OCI-LY1 (cell line): ENCODE measurements around the gene E2F3.

Source experiments
- H2AFZ ChIP-seq: fragments of 200-600 bp; sonication (generic), shearing (Covaris generic); 2 replicates; pipeline ENCODE4 v1.6.0; 2014; ENCODE audit warnings: antibody characterized with exemption, mild to moderate bottlenecking, low read length
- H3F3A ChIP-seq: fragments of 200-600 bp; sonication (generic), shearing (Covaris generic); 2 replicates; pipeline ENCODE4 v1.6.0; 2014; ENCODE audit warnings: mild to moderate bottlenecking, antibody characterized with exemption, low read length, moderate library complexity; ENCODE audit not compliant: insufficient read depth
- H3K27ac ChIP-seq: fragments of 200-600 bp; sonication (generic); 2 replicates; pipeline ENCODE4 v1.5.1; 2014; ENCODE audit warnings: low read length, mixed run types, mild to moderate bottlenecking, low read depth; ENCODE audit not compliant: poor library complexity, severe bottlenecking
- H3K27me3 ChIP-seq: fragments of 200-600 bp; sonication (generic); 2 replicates; pipeline ENCODE4 v1.6.0; 2014; ENCODE audit warnings: antibody characterized with exemption, mild to moderate bottlenecking, low read length, moderate library complexity; ENCODE audit not compliant: insufficient read depth
- H3K36me3 ChIP-seq: fragments of 200-600 bp; sonication (generic); 2 replicates; pipeline ENCODE4 v1.6.1; 2014; ENCODE audit warnings: mild to moderate bottlenecking, antibody characterized with exemption, low read length, moderate library complexity, mixed read lengths; ENCODE audit not compliant: insufficient read depth
- H3K4me1 ChIP-seq: fragments of 200-600 bp; sonication (generic); 2 replicates; pipeline ENCODE4 v1.5.1; 2014; ENCODE audit warnings: mild to moderate bottlenecking, low read length, moderate library complexity; ENCODE audit not compliant: insufficient read depth, severe bottlenecking
- H3K4me2 ChIP-seq: fragments of 200-600 bp; sonication (generic), shearing (Covaris generic); 2 replicates; pipeline ENCODE4 v1.6.1; 2014; ENCODE audit warnings: low read length
- H3K4me3 ChIP-seq: fragments of 200-600 bp; sonication (generic); 2 replicates; pipeline ENCODE4 v1.5.1; 2014; ENCODE audit warnings: low read length, low read depth, mild to moderate bottlenecking, mixed read lengths; ENCODE audit not compliant: poor library complexity, severe bottlenecking
- H3K79me2 ChIP-seq: fragments of 200-600 bp; shearing (Covaris generic); 2 replicates; pipeline ENCODE4 v1.6.1; 2016; ENCODE audit warnings: mixed run types, low read length, mixed read lengths; ENCODE audit not compliant: insufficient read depth
- H3K9ac ChIP-seq: fragments of 200-600 bp; sonication (generic), shearing (Covaris generic); 2 replicates; pipeline ENCODE4 v1.6.1; 2014; ENCODE audit warnings: mild to moderate bottlenecking, low read length, mixed read lengths
- H3K9me2 ChIP-seq: fragments of 200-600 bp; sonication (generic), shearing (Covaris generic); 2 replicates; pipeline ENCODE4 v1.6.1; 2014; ENCODE audit warnings: low read depth, mild to moderate bottlenecking, low read length, mixed read lengths
- H3K9me3 ChIP-seq: fragments of 200-600 bp; shearing (Covaris generic); 2 replicates; pipeline ENCODE4 v1.6.1; 2014; ENCODE audit warnings: low read length, mixed read lengths
- H4K20me1 ChIP-seq: fragments of 200-600 bp; sonication (generic), shearing (Covaris generic); 2 replicates; pipeline ENCODE4 v1.6.0; 2016; ENCODE audit warnings: mild to moderate bottlenecking, low read length; ENCODE audit not compliant: insufficient read depth
- EZH2 ChIP-seq: fragments of 200-600 bp; sonication (generic), shearing (Covaris generic); IDR thresholded peaks from 2 replicates; pipeline ENCODE4 v1.8.0; 2017; ENCODE audit warnings: borderline replicate concordance, mixed run types, mild to moderate bottlenecking, antibody characterized with exemption, low read length, moderate library complexity, mixed read lengths
- TF ChIP-seq, protein P1 (sequence below): fragments of 200-600 bp; sonication (generic), shearing (Covaris generic); IDR thresholded peaks from 2 replicates; pipeline ENCODE4 v1.5.1; 2017; ENCODE audit warnings: mild to moderate bottlenecking, antibody characterized with exemption, low read length, moderate library complexity, mixed read lengths

Gene E2F3

DNA sequence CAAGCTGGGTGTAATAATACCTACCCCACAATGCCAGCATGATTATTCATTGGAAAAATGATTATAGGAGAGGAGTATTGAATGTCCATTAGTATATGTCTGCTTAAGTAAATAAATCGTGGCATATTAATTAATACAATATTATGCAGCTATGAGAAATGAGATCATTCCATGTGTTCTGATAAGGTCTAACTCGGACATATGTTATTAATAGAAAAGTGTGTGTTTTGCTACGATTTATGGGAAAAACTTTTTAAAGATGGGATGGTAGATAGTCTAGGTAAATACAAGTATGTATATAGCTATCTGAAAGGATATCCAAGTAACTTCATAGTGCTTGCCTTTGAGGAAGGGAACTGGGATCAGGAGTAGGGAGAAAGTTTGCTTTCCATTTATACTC is 71.1 kb downstream of the E2F3 start:
- Histone ChIP-seq H3K9ac (no peak overlapping the region), H4K20me1 (no peaks in the 10 kb centered on the region), H3K27me3 (no peaks in the 10 kb centered on the region), H3K36me3 (peaks cover 8% of the 10 kb centered on the region; the same call in 1 of the 2 replicates), H3K4me2 (no peak overlapping the region), H3F3A (no peaks in the 10 kb centered on the region), H3K4me1 (no peaks in the 10 kb centered on the region), H3K4me3 (no peak overlapping the region), H3K9me3 (no peaks in the 10 kb centered on the region), H3K9me2 (no peaks in the 10 kb centered on the region), H3K79me2 (0 out of 2 replicates have a peak, but pooled peaks cover 3% of the 10 kb centered on the region), H2AFZ (no peak overlapping the region), H3K27ac (no peak overlapping the region)
- no peak for TF ChIP-seq EZH2
- TF ChIP-seq, protein P1, sequence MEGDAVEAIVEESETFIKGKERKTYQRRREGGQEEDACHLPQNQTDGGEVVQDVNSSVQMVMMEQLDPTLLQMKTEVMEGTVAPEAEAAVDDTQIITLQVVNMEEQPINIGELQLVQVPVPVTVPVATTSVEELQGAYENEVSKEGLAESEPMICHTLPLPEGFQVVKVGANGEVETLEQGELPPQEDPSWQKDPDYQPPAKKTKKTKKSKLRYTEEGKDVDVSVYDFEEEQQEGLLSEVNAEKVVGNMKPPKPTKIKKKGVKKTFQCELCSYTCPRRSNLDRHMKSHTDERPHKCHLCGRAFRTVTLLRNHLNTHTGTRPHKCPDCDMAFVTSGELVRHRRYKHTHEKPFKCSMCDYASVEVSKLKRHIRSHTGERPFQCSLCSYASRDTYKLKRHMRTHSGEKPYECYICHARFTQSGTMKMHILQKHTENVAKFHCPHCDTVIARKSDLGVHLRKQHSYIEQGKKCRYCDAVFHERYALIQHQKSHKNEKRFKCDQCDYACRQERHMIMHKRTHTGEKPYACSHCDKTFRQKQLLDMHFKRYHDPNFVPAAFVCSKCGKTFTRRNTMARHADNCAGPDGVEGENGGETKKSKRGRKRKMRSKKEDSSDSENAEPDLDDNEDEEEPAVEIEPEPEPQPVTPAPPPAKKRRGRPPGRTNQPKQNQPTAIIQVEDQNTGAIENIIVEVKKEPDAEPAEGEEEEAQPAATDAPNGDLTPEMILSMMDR = no peak

DNA sequence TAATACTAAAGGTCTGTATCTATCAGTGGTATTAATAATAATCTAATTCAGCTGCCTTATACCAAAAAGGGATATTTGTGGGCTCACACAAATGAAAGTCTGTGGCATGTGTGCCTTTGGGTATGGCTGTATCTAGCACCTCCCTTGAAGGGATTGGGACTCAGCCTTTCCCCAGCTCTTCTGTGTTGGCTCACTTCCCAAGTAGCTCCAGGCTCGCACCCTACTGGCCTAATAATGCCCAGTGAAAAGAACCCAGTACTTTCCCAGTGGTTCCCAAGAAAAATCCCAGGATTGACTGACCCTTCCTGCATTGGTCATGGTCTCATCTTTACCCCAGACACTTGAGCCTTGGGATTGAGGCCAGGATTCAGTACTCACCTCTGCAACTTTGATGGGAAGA is 71.8 kb downstream of the E2F3 start:
- Histone ChIP-seq H3K9ac (no peak overlapping the region), H4K20me1 (no peaks in the 10 kb centered on the region), H3K27me3 (no peaks in the 10 kb centered on the region), H3F3A (no peaks in the 10 kb centered on the region), H3K4me2 (no peak overlapping the region), H3K36me3 (peaks cover 6% of the 10 kb centered on the region; the same call in 1 of the 2 replicates), H3K79me2 (0 out of 2 replicates have a peak, but pooled peaks cover 3% of the 10 kb centered on the region), H3K4me3 (no peak overlapping the region), H3K9me2 (no peaks in the 10 kb centered on the region), H2AFZ (no peak overlapping the region), H3K9me3 (no peaks in the 10 kb centered on the region), H3K27ac (no peak overlapping the region), H3K4me1 (no peaks in the 10 kb centered on the region)
- TF ChIP-seq EZH2 = no peak
- TF ChIP-seq, protein P1 = no peak

DNA sequence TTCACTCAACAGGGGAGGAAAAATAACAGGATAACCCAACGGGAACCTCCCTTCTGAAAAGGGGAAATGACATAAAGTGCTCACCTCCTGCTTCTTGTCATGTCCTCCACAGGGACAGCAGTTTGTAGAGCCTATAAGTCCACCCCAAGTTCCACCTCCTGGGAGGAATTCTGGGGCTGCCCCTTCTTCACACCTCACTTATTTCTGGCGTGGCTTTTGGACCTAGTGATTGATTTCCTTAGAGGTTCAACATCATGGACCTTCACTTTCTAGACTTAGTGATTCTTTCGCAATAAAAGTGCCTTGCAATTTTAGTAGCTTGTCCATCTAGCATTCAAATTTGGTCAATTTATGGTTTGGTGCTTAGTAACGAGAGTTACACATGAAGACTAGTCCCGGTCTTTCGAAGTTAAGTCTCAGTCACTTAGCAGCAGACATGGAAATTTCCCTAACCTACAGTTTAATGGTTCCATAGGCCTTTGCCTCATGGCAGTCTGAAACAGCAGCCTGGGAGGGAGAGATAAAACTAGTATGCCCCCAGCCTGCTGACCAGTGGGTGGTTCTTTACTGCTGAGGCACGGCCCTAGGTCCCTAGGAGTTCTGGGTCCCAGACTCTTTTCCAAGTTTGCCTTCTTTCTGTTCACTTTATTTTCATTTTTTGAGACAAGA is 73.3 kb downstream of the E2F3 start:
- no peaks in the 10 kb centered on the region for H3K27me3 ChIP-seq
- no peak overlapping the region for H3K9ac ChIP-seq
- no peaks in the 10 kb centered on the region for H3K4me1 ChIP-seq
- no peak overlapping the region for H3K27ac ChIP-seq
- H3K4me3 ChIP-seq = no peak overlapping the region
- no peaks in the 10 kb centered on the region for H4K20me1 ChIP-seq
- no peak overlapping the region for H2AFZ ChIP-seq
- TF ChIP-seq, protein P1 = no peak
- no peak for TF ChIP-seq EZH2
- no peaks in the 10 kb centered on the region for H3F3A ChIP-seq
- no peaks in the 10 kb centered on the region for H3K9me2 ChIP-seq
- 0 out of 2 replicates have a peak, but pooled peaks cover 3% of the 10 kb centered on the region for H3K79me2 ChIP-seq
- no peaks in the 10 kb centered on the region for H3K9me3 ChIP-seq
- peaks cover 14% of the 10 kb centered on the region; the same call in 1 of the 2 replicates for H3K36me3 ChIP-seq
- no peak overlapping the region for H3K4me2 ChIP-seq
